Neural cell (in vitro differentiated cells): ENCODE measurements around the gene ERG28.

ENCODE experiments used
- EZH2 ChIP-seq: fragments of 200-600, 300-800 bp; shearing (Covaris generic), sonication (generic); IDR thresholded peaks from 2 replicates; pipeline ENCODE4 v1.6.1; 2014; ENCODE audit warnings: antibody characterized with exemption, low read length, borderline replicate concordance, mild to moderate bottlenecking; ENCODE audit not compliant: insufficient read depth, poor library complexity, severe bottlenecking
- POLR2AphosphoS5 ChIP-seq: IDR thresholded peaks from 2 replicates; pipeline ENCODE4 v1.6.1; 2012
- RAD21 ChIP-seq: fragments of 450-650 bp; conservative IDR thresholded peaks from 2 replicates; pipeline ENCODE4 v1.6.1; 2014; ENCODE audit warnings: antibody characterized with exemption, mild to moderate bottlenecking, moderate library complexity
- TAF1 ChIP-seq: IDR thresholded peaks from 2 replicates; pipeline ENCODE4 v1.6.1; 2012; ENCODE audit warnings: low read depth
- TF ChIP-seq, protein P1 (sequence below): IDR thresholded peaks from 2 replicates; pipeline ENCODE4 v1.6.1; 2012; ENCODE audit warnings: borderline replicate concordance
- TF ChIP-seq, protein P2 (sequence below): fragments of 450-650 bp; IDR thresholded peaks from 2 replicates; pipeline ENCODE4 v1.5.1; 2014; ENCODE audit warnings: antibody characterized with exemption, mild to moderate bottlenecking, moderate library complexity; ENCODE audit not compliant: poor library complexity, severe bottlenecking

DNA sequence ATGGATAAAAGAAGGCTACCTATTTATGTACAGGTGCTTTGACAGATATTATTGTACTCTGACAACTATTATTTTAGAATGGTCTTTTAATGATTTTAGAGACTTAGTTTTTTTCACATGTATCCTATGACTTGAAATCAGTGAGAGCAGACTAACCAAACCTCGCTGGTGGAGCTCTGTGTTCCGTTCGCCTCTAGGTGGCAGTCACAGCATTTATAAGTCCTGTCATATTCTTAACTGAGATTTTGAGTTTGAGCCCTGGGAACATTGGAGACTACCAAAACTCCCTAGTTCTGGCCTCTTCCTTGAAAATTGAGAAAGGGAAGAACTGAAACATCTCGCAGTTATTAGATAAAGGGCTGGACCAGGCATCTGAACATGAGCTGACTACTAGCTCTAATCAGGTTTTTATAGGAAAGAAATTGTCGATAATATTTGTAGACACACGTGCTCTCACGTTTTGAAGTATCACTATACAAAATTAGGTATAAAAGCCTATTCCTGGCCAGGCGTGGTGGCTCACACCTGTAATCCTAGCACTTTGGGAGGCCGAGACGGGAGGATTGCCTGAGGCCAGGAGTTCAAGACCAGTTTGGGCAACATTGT is 48.6 kb upstream of the ERG28 start:
- TF ChIP-seq, protein P1, sequence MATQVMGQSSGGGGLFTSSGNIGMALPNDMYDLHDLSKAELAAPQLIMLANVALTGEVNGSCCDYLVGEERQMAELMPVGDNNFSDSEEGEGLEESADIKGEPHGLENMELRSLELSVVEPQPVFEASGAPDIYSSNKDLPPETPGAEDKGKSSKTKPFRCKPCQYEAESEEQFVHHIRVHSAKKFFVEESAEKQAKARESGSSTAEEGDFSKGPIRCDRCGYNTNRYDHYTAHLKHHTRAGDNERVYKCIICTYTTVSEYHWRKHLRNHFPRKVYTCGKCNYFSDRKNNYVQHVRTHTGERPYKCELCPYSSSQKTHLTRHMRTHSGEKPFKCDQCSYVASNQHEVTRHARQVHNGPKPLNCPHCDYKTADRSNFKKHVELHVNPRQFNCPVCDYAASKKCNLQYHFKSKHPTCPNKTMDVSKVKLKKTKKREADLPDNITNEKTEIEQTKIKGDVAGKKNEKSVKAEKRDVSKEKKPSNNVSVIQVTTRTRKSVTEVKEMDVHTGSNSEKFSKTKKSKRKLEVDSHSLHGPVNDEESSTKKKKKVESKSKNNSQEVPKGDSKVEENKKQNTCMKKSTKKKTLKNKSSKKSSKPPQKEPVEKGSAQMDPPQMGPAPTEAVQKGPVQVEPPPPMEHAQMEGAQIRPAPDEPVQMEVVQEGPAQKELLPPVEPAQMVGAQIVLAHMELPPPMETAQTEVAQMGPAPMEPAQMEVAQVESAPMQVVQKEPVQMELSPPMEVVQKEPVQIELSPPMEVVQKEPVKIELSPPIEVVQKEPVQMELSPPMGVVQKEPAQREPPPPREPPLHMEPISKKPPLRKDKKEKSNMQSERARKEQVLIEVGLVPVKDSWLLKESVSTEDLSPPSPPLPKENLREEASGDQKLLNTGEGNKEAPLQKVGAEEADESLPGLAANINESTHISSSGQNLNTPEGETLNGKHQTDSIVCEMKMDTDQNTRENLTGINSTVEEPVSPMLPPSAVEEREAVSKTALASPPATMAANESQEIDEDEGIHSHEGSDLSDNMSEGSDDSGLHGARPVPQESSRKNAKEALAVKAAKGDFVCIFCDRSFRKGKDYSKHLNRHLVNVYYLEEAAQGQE = no peak
- TF ChIP-seq TAF1 (no peak), POLR2AphosphoS5 (no peak), EZH2 (no peak), RAD21 (peak; percentile 82)
- TF ChIP-seq, protein P2, sequence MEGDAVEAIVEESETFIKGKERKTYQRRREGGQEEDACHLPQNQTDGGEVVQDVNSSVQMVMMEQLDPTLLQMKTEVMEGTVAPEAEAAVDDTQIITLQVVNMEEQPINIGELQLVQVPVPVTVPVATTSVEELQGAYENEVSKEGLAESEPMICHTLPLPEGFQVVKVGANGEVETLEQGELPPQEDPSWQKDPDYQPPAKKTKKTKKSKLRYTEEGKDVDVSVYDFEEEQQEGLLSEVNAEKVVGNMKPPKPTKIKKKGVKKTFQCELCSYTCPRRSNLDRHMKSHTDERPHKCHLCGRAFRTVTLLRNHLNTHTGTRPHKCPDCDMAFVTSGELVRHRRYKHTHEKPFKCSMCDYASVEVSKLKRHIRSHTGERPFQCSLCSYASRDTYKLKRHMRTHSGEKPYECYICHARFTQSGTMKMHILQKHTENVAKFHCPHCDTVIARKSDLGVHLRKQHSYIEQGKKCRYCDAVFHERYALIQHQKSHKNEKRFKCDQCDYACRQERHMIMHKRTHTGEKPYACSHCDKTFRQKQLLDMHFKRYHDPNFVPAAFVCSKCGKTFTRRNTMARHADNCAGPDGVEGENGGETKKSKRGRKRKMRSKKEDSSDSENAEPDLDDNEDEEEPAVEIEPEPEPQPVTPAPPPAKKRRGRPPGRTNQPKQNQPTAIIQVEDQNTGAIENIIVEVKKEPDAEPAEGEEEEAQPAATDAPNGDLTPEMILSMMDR = peak; percentile 85
